ENCODE data around the gene KIAA1671. TPM values are rescaled to one million over a fixed set of nuclear protein-coding genes. Genes with fewer than 3 reads are reported as not detected.

Gene KIAA1671
- total and polyA plus RNA-seq, 7 donors = 6.3 to 34.2 (median 10.2) TPM

GRCh38 chr22:25083056-25083806, 130.7 kb downstream of the KIAA1671 start:
- Histone ChIP-seq H3K4me3 (no peak overlapping the region), H3K36me3 (no peaks in the 10 kb centered on the region), H3K4me1 (no peaks in the 10 kb centered on the region), H3K27me3 (no peaks in the 10 kb centered on the region), H3K27ac (no peak overlapping the region), H3K9me3 (no peaks in the 10 kb centered on the region)
- 81 to 85% methylated on average over 2 of the region's 2 CpGs for WGBS, 2 donors
- TF ChIP-seq POLR2AphosphoS5 (IDR thresholded peaks at IDR 0.05) = no peak
- no peak for TF ChIP-seq EP300 (IDR thresholded peaks at IDR 0.05)
- no peak for TF ChIP-seq CTCF (IDR thresholded peaks at IDR 0.05)
- TF ChIP-seq POLR2A (IDR thresholded peaks at IDR 0.05) = no peak
- intact Hi-C loops (cut with DNase I) = no loop called here
- no peak for DNase-seq

DNA sequence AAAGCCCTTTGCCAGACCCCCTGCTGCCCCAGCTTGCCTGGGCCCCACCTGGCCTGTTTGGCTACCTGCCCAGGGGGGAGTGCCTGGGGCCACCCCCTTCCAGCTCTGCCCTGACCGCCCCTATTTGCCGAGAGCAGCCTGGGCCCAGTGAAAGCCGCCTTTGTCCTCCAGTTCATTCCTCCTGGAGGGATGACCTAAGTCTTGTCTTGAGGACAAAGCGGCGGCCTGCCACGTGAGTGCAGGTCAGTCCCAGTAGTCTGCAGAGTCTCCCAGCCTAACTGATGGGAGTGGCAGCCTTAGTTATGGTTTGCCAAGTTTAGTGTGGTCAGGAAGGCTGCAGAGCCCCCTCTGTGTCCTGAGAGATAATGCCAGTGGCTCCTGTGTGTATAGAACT, 131.3 kb downstream of the KIAA1671 start:
- Histone ChIP-seq H3K4me3 (no peak overlapping the region), H3K36me3 (no peaks in the 10 kb centered on the region), H3K9me3 (no peaks in the 10 kb centered on the region), H3K27ac (no peak overlapping the region), H3K4me1 (no peaks in the 10 kb centered on the region), H3K27me3 (no peaks in the 10 kb centered on the region)
- no peak for TF ChIP-seq POLR2AphosphoS5 (IDR thresholded peaks at IDR 0.05)
- no peak for TF ChIP-seq CTCF (IDR thresholded peaks at IDR 0.05)
- no peak for TF ChIP-seq EP300 (IDR thresholded peaks at IDR 0.05)
- no peak for TF ChIP-seq POLR2A (IDR thresholded peaks at IDR 0.05)
- WGBS, 2 donors = 22 to 74% methylated on average over 6 of the region's 6 CpGs
- no peak for DNase-seq
- intact Hi-C loops (cut with DNase I) = no loop called here

DNA sequence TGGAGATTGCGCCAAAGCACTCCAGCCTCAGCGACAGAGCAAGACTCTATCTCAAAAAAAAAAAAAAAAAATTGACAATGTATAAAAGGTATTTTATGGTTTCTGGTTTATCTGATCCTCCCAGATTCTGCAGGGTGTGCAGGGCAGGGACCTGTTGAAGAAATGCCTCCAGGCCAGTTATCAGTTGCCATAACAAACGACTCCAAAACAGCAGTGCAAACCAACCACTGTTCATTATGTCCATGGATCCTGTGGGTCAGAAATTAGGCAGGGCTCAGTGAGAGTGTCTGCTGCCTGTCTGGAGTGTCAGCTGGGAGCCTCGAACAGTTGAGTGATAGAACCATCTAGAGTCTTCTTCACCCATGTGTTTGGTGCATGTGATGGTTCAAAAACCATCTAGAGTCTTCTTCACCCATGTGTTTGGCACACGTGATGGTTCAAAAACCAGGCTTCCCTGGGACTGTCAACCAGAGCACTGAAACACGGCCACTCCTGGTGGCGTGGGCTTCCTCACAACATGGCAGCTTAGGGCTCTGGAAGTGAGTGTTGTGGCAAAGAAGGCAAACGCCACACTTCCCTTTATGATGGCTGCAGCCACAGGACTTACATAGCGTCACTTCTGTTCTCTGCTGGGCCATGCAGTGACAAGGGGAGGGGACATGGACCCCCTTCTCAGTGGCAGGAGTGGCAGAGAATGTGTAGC, 132.0 kb downstream of the KIAA1671 start:
- Histone ChIP-seq H3K4me1 (peaks cover 0 to under 1% (median 0%) of the 10 kb centered on the region in 4 donors), H3K4me3 (no peak overlapping the region), H3K36me3 (no peaks in the 10 kb centered on the region), H3K27me3 (no peaks in the 10 kb centered on the region), H3K27ac (no peak overlapping the region), H3K9me3 (no peaks in the 10 kb centered on the region)
- no peak for DNase-seq
- intact Hi-C loops (cut with DNase I) = no loop called here
- TF ChIP-seq CTCF (IDR thresholded peaks at IDR 0.05) = no peak
- TF ChIP-seq EP300 (IDR thresholded peaks at IDR 0.05) = no peak
- TF ChIP-seq POLR2AphosphoS5 (IDR thresholded peaks at IDR 0.05) = no peak
- TF ChIP-seq POLR2A (IDR thresholded peaks at IDR 0.05) = no peak
- WGBS, 2 donors = 88 to 89% methylated on average over 9 of the region's 9 CpGs

DNA sequence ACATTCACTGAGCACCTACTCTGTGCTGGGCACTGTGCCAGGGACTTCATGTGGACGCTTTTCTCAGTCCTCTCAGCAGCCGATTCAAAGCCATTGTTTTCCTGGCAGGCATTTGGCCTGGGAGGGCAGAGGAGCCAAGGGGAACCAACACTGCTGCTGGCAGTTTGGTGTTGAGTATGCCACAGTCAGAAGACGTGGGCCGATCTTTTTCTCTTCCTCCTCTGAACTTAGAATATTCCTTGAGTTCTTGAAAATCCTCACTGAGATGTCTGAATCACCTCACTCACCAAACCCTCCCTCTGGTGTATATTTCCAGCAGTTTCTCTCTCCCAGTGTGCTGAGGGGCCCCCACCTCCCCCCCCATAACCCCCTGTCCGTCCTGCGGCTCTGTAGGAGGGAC, 132.6 kb downstream of the KIAA1671 start:
- intact Hi-C loops (cut with DNase I) = no loop called here
- no peak overlapping the region for H3K4me3 ChIP-seq
- H3K9me3 ChIP-seq = no peaks in the 10 kb centered on the region
- WGBS, 2 donors = 67 to 78% methylated on average over 6 of the region's 6 CpGs
- TF ChIP-seq POLR2AphosphoS5 (IDR thresholded peaks at IDR 0.05) (no peak), POLR2A (IDR thresholded peaks at IDR 0.05) (no peak), EP300 (IDR thresholded peaks at IDR 0.05) (no peak), CTCF (IDR thresholded peaks at IDR 0.05) (no peak)
- peaks cover 0 to 3% (median 0%) of the 10 kb centered on the region in 4 donors for H3K4me1 ChIP-seq
- H3K36me3 ChIP-seq = no peaks in the 10 kb centered on the region
- DNase-seq = no peak
- H3K27me3 ChIP-seq = no peaks in the 10 kb centered on the region
- H3K27ac ChIP-seq = no peak overlapping the region
